NOMO-1 treated with DMSO at 0.1 percent for 48 hours (cell line): ENCODE data around the gene PSMB7.

Source experiments
- DNase-seq: peaks from one replicate; lab custom pipeline; 2025; ENCODE audit not compliant: unreplicated experiment; lab: John Stamatoyannopoulos, UW

Gene PSMB7

GRCh38 chr9:124358631-124359030 lies 56.6 kb downstream of the PSMB7 start:
- DNase-seq: no peak

- DNase-seq: no peak
These were observed 57.4 kb downstream of the PSMB7 start for GRCh38 chr9:124357721-124358361.

DNA sequence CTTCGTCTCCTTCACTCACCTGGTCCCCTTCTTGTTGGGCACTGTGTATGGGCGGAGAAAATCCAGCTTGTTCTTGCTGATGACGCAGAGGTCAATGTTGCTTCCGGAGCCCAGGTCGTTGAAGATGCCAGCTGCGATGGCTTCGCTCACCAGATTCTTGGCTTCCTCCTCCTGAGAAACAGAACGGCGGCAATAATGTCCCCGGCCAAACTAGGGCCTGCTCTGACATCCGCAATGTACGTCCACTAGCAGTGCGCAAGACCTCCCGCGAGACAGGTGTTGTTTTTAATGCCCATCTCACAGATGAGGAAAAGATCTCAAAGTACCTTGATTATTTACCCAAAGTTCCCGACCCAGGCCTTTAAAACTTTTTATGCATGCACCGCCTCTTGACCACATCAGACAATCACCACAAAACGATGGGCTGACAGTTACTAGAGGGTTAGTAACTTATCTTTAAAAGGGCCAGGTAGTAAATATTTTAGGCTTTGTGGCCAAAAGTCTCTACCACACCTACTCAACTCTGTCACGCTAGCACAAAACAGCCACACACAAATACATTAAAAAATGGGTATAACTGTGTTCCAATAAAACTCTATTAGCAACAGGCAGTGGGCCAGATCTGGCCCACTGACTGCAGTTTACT lies 58.4 kb downstream of the PSMB7 start:
- no peak for DNase-seq

DNA sequence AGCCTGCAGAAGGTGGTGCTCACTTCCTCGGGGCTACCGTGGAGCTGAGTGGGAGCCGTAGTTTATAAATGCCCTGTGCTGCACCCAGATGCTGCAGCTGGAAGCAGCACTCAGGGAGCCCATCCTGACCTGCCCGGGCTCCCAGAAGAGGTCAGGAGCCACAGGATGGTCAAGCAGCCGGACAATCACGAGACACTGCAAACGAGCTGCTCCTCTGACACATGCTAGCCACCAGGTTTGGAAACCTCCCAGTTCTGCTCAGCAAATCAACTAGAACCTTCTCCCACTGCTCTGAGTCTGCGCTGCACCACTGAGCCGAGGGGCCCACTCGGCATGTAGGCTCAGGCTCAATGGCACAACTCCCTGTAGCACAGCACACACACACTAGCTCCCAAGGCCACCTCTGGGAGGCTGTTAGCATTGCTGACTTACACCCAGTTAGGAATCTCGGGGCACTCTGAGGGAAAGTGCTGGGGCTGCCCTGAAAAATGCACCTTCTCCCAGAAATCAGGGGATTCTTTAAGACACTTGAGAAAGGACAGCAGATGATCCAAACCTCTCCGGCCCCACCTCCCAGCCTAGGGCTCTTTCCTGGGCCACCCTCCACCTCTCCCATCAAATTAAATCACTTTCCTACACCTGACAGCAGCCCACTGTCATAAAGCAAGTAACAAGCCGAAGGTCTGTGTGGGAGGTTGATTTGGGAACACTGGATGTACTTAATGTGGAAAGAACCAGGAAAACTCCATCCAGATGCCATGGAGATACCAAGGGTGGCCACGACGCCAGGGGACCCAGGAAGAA lies 59.1 kb downstream of the PSMB7 start:
- no peak for DNase-seq

DNA sequence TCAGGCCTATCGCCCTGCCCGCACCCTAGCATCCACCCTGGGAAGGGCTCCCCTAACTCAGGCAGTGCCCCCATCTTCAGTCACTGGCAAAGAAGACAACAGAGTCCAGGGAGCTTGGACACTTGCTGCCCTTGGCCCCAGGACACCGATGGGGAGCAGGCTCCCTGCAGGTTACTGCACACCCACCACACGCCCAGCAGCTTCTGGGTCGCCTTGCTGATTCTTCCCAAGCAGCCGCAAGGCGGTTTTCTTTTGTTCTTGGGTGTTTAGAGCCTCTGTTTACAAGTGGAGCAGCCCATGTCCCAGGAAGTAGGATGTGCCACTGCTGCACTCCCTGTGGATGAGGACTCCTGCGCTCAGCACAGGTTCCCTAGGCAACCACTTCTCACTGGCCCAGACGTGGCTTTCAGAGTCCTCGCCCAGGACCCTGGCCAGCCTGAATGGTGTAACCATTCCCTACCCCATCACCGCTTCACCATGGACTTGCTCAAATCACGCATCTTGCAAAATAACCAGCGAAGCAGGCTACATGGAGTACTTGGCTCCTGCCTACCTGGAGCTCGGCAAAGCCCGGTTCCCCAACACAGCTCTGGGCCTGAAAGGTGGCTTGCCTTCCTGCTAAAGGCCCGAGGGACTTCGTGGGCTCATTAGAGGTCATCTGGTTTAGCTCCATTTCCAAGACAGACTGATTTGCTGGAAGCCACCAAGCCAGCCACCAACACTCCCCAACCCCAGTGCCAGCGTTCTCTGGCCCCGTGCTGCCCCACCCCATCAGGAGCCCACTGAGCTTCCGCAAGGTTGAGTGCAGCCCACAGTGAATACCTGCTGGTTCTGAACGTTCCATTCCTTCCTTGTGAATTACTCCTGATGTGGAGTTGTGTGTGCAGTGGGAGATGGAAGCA lies 60.0 kb downstream of the PSMB7 start:
- DNase-seq: no peak

GRCh38 chr9:124354346-124355038 lies 60.8 kb downstream of the PSMB7 start:
- no peak for DNase-seq

GRCh38 chr9:124353811-124354274 lies 61.4 kb downstream of the PSMB7 start:
- no peak for DNase-seq

DNA sequence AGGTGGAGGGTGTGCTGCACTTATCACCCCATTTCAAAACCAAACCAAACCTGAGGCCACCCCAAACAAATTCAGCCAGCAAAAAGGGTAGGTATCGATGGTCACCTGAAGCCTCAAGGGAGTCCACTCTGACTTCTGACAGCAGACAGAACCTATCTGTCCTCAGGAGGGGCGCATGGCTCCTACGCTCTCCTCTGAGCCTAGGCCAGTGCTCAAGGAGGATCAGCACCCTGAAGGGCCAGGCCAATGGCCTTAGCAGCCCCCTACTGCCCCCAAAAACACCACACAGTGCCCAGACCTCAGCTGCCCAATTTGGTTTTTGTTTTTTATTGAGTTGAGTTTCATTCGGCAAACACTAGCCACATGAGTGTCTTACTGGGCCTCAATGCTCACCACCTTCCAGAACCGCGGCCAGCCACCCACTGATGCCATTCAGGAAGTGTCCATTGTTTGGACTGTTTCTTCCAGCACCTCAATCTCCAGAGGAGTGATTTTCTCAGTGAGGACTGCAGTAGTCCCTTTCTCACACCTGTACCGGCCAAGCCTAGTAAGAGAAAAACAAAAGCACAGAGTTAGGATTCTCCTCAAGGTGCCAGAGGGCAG lies 62.0 kb downstream of the PSMB7 start:
- no peak for DNase-seq

GRCh38 chr9:124352616-124353015 lies 62.6 kb downstream of the PSMB7 start:
- no peak for DNase-seq

DNA sequence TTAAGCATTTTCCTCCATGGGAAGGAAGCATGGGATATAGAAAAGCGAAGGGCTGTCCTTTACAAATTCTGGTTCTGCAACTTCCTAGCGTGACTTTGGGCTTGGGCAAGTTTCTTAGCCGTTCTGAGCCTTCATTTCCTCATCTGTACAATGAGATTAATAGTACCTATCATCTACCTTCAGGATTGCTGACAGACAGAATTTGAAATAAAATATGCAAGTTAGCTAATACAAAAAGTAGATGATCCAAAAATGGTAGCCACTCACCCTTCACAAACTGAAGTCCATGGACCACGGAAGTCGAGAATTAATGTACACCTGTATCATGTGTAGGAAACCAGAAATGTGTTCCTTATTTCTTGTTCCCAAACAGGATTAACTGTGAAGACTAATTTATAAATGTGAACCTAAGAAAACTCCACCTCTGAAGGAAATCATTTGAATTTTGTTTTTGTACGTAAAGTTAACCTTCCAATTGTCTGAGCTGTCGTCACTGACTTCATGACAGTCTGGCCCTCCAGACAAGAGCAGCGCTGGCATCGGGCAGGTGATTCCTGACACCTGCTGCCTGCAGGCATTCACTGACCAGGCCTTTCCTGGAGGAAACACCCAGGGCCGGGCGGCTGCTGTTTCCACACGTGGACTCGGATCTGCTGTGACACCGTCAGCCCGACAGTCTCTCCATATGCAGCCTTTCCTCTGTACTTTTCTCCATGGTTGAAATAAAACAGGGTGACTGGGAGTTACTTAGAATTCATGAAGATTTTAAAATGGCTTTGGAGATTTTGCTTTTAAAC lies 63.4 kb downstream of the PSMB7 start:
- DNase-seq: no peak

DNA sequence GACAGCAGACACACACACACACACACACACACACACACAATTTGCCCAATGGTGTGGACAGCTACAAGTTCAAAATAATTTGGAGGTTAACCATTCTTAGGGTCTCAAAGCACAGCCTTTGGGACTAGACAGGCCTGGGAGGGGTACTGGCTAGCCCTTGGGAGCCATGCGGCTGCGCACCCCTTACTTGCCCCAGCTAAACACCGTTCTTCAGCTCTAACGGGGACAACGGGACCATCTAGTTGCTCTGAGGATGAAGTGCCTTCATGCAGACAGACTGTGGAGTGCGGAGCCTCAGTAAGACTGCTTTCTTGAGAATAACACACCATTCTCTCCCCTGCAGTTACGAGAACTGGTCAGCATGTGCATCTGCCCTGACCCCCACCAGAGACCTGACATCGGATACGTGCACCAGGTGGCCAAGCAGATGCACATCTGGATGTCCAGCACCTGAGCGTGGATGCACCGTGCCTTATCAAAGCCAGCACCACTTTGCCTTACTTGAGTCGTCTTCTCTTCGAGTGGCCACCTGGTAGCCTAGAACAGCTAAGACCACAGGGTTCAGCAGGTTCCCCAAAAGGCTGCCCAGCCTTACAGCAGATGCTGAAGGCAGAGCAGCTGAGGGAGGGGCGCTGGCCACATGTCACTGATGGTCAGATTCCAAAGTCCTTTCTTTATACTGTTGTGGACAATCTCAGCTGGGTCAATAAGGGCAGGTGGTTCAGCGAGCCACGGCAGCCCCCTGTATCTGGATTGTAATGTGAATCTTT lies 64.6 kb downstream of the PSMB7 start:
- DNase-seq: no peak

GRCh38 chr9:124349675-124350493 lies 65.4 kb downstream of the PSMB7 start:
- no peak for DNase-seq

- DNase-seq: no peak
These were observed 66.0 kb downstream of the PSMB7 start for GRCh38 chr9:124349267-124349666.

- DNase-seq: no peak
These were observed 66.4 kb downstream of the PSMB7 start for GRCh38 chr9:124348831-124349230.

DNA sequence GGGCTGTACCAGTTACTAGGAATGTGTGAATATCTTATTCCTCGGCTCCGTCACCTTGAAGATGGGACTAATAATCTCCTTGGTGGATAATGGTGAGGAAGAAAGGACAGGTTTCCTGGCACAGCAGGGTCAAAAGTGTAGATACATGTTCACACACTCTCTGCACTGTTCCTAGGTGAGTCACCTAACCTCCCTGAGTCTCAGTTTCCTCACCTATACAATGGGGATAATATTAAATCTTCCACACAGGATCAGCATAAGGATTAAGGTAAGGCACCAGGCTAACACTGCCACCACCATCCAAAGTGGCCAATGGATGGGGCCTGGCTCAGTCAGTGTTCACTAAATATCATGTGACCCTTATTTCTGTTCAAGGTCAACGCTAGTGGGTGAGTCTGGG lies 66.9 kb downstream of the PSMB7 start:
- DNase-seq: no peak

- no peak for DNase-seq
These were observed 67.3 kb downstream of the PSMB7 start for GRCh38 chr9:124347968-124348358.

DNA sequence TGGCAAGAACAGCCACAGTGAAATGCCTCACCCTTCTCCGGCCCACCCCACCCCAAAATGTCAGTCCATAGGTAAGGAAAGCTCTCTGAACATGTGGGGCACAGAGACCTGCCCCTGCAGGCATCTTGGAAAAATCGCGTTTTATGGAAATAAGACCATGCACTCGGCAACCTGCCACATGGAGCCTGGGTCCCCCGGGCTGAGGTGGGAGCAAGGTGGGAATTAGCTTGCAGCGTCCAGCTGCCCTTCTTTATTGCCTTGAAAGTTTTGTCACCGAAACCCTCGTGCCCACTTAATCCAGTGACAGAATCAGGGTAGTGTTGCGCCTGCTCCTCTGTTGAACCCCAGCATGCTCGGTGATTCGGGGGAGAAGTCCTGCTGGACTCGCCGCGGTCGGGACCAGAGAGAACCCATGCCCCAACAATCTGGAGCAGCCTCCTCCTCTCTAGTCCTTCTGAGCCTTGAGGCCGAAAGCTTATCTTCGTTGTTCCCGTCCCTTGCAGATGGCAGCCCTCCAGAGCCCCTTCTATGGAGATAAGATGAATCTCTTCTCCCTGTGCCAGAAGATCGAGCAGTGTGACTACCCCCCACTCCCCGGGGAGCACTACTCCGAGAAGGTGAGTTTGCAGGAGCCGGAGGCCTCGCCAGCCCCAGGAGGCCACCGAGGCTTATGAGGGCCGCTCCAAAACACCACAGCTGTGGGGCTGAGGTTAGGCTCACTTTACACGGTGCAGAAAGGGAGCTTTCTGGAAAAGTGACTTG lies 67.9 kb downstream of the PSMB7 start:
- DNase-seq: no peak
